Hematopoietic multipotent progenitor cell treated with erythropoietin and hydrocortisone succinate and interleukin-3 and kit ligand, for 15 days (in vitro differentiated cells): ENCODE measurements around the gene PLCB1.
"Not testable (repeated sequence)": the region's sequence is repeated elsewhere in the genome, so short reads cannot be mapped to it uniquely, and the experiment has no call there.

Source experiments
- DNase-seq: peaks from one replicate; pipeline ENCODE4 v3.0.0-alpha.2; 2015; ENCODE audit warnings: low spot score

Gene PLCB1

GRCh38 chr20:8156235-8157079 is 24.4 kb downstream of the PLCB1 start:
- DNase-seq = no peak

GRCh38 chr20:8159217-8159616 is 27.2 kb downstream of the PLCB1 start:
- DNase-seq = not testable (repeated sequence)

- no peak for DNase-seq
Observed at GRCh38 chr20:8161264-8162071, 29.4 kb downstream of the PLCB1 start.

- no peak for DNase-seq
Observed at GRCh38 chr20:8162610-8163009, 30.5 kb downstream of the PLCB1 start.

- DNase-seq = no peak
Observed at GRCh38 chr20:8163543-8163942, 31.5 kb downstream of the PLCB1 start.

GRCh38 chr20:8166730-8167129 is 34.7 kb downstream of the PLCB1 start:
- no peak for DNase-seq

GRCh38 chr20:8168785-8169288 is 36.8 kb downstream of the PLCB1 start:
- no peak for DNase-seq

- DNase-seq = no peak
Observed at GRCh38 chr20:8170921-8171320, 38.9 kb downstream of the PLCB1 start.

GRCh38 chr20:8172191-8172590 is 40.1 kb downstream of the PLCB1 start:
- no peak for DNase-seq

- no peak for DNase-seq
Observed at GRCh38 chr20:8175741-8176675, 43.9 kb downstream of the PLCB1 start.

- DNase-seq = no peak
Observed at GRCh38 chr20:8183526-8183925, 51.5 kb downstream of the PLCB1 start.

GRCh38 chr20:8187740-8188139 is 55.7 kb downstream of the PLCB1 start:
- no peak for DNase-seq

GRCh38 chr20:8190043-8190880 is 58.2 kb downstream of the PLCB1 start:
- no peak for DNase-seq

- DNase-seq = no peak
Observed at GRCh38 chr20:8194721-8195120, 62.7 kb downstream of the PLCB1 start.

GRCh38 chr20:8196096-8196495 is 64.0 kb downstream of the PLCB1 start:
- no peak for DNase-seq

GRCh38 chr20:8200220-8200619 is 68.2 kb downstream of the PLCB1 start:
- DNase-seq = no peak

- DNase-seq = no peak
Observed at GRCh38 chr20:8203366-8203765, 71.3 kb downstream of the PLCB1 start.

- DNase-seq = no peak
Observed at GRCh38 chr20:8205996-8206395, 73.9 kb downstream of the PLCB1 start.

- DNase-seq = no peak
Observed at GRCh38 chr20:8208226-8208625, 76.2 kb downstream of the PLCB1 start.

GRCh38 chr20:8209061-8209460 is 77.0 kb downstream of the PLCB1 start:
- DNase-seq = no peak

GRCh38 chr20:8210749-8211148 is 78.7 kb downstream of the PLCB1 start:
- no peak for DNase-seq
